ENCODE data around the gene SLC27A2. TPM values are rescaled to one million over a fixed set of nuclear protein-coding genes. Genes with fewer than 3 reads are reported as not detected.

Gene SLC27A2
- total and polyA plus RNA-seq, 2 donors (not counting 1 experiment from before 2014, with no cell fraction given) = 0.39 to 0.49 TPM

GRCh38 chr15:50149090-50149489 lies 32.9 kb upstream of the SLC27A2 start:
- Mint-ChIP-seq H3K4me1 (peaks cover 3% of the 10 kb centered on the region), H3K4me3 (no peak overlapping the region), H3K9me3 (ENCODE audit: insufficient read depth) (no peaks in the 10 kb centered on the region), H3K27ac (no peak overlapping the region), H3K27me3 (no peaks in the 10 kb centered on the region)
- Histone ChIP-seq H3K79me2 (ENCODE audit: control insufficient read depth, insufficient read depth, low read length) (no peaks in the 10 kb centered on the region), H3K36me3 (replicated peaks in 1 of 2; ENCODE audit: control extremely low read depth in 1 of 2, control insufficient read depth in 1 of 2, extremely low read depth in 1 of 2, insufficient read depth in 2 of 2, low read length in 1 of 2) (no peaks in the 10 kb centered on the region), H3K4me3 (ENCODE audit: control extremely low read depth in 1 of 5, extremely low read depth in 1 of 5, insufficient read depth in 1 of 5, low read depth in 2 of 5, low read length in 4 of 5) (no peak overlapping the region), H3K27me3 (replicated peaks in 1 of 4; ENCODE audit: control extremely low read depth in 1 of 4, control insufficient read depth in 3 of 4, insufficient read depth in 4 of 4, low read length in 3 of 4) (no peaks in the 10 kb centered on the region), H2AFZ (ENCODE audit: insufficient read depth, low read depth, low read length, poor library complexity, severe bottlenecking) (no peak overlapping the region), H3K4me1 (ENCODE audit: control insufficient read depth in 2 of 2, insufficient read depth in 2 of 2, low read length in 2 of 2) (no peaks in the 10 kb centered on the region), H4K20me1 (ENCODE audit: control insufficient read depth, insufficient read depth, low read length, poor library complexity, severe bottlenecking) (no peaks in the 10 kb centered on the region), H3K4me2 (replicated peaks; ENCODE audit: low read depth, low read length, poor library complexity, severe bottlenecking) (no peak overlapping the region), H3K27ac (ENCODE audit: low read length in 2 of 2) (no peak overlapping the region), H3K9ac (ENCODE audit: low read length) (no peak overlapping the region), H3K9me3 (ENCODE audit: control extremely low read depth in 1 of 3, control insufficient read depth in 2 of 3, insufficient read depth in 1 of 3, low read length in 2 of 3) (peaks cover 0 to 4% (median 0%) of the 10 kb centered on the region in 3 donors)
- intact Hi-C loops (cut with micrococcal nuclease) = loop anchor here (10.0 kb wide), 2 partner anchors 1004 to 1794 kb away; no protein-coding TSS in a partner anchor
- DNase-seq (no peak), ATAC-seq (ENCODE audit: low read depth) (no peak)
- no CpG with 5 or more reads among the region's 1 CpG for WGBS (ENCODE audit: insufficient coverage)
- CTCF ChIA-PET = no interaction called here
- POLR2A ChIA-PET = no interaction called here
- TF ChIP-seq EZH2 (IDR thresholded peaks at IDR 0.05; ENCODE audit: borderline replicate concordance, insufficient read depth, low read depth, low read length, poor library complexity, severe bottlenecking) (no peak), CTCF (IDR thresholded peaks at IDR 0.05) (no peak)

GRCh38 chr15:50150349-50150748 lies 31.6 kb upstream of the SLC27A2 start:
- intact Hi-C loops (cut with micrococcal nuclease) = no loop called here
- Histone ChIP-seq H3K4me1 (ENCODE audit: control insufficient read depth in 2 of 2, insufficient read depth in 2 of 2, low read length in 2 of 2) (no peaks in the 10 kb centered on the region), H3K27ac (ENCODE audit: low read length in 2 of 2) (no peak overlapping the region), H2AFZ (ENCODE audit: insufficient read depth, low read depth, low read length, poor library complexity, severe bottlenecking) (no peak overlapping the region), H3K9me3 (ENCODE audit: control extremely low read depth in 1 of 3, control insufficient read depth in 2 of 3, insufficient read depth in 1 of 3, low read length in 2 of 3) (peaks cover 0 to 7% (median under 1%) of the 10 kb centered on the region in 3 donors), H3K79me2 (ENCODE audit: control insufficient read depth, insufficient read depth, low read length) (no peaks in the 10 kb centered on the region), H3K4me3 (ENCODE audit: control extremely low read depth in 1 of 5, extremely low read depth in 1 of 5, insufficient read depth in 1 of 5, low read depth in 2 of 5, low read length in 4 of 5) (no peak overlapping the region), H3K27me3 (replicated peaks in 1 of 4; ENCODE audit: control extremely low read depth in 1 of 4, control insufficient read depth in 3 of 4, insufficient read depth in 4 of 4, low read length in 3 of 4) (no peaks in the 10 kb centered on the region), H4K20me1 (ENCODE audit: control insufficient read depth, insufficient read depth, low read length, poor library complexity, severe bottlenecking) (no peaks in the 10 kb centered on the region), H3K36me3 (replicated peaks in 1 of 2; ENCODE audit: control extremely low read depth in 1 of 2, control insufficient read depth in 1 of 2, extremely low read depth in 1 of 2, insufficient read depth in 2 of 2, low read length in 1 of 2) (no peaks in the 10 kb centered on the region), H3K4me2 (replicated peaks; ENCODE audit: low read depth, low read length, poor library complexity, severe bottlenecking) (no peak overlapping the region), H3K9ac (ENCODE audit: low read length) (no peak overlapping the region)
- Mint-ChIP-seq H3K4me1 (no peaks in the 10 kb centered on the region), H3K4me3 (no peak overlapping the region), H3K9me3 (ENCODE audit: insufficient read depth) (no peaks in the 10 kb centered on the region), H3K27me3 (no peaks in the 10 kb centered on the region), H3K27ac (no peak overlapping the region)
- DNase-seq (no peak), ATAC-seq (ENCODE audit: low read depth) (no peak)
- TF ChIP-seq CTCF (IDR thresholded peaks at IDR 0.05) (no peak), EZH2 (IDR thresholded peaks at IDR 0.05; ENCODE audit: borderline replicate concordance, insufficient read depth, low read depth, low read length, poor library complexity, severe bottlenecking) (no peak)
- ChIA-PET CTCF (interaction anchor here (0.8 kb wide), 1 partner anchor 1287 kb away, joined by 3 read pairs; no protein-coding TSS in a partner anchor), POLR2A (no interaction called here)
- no CpG with 5 or more reads among the region's 3 CpGs for WGBS (ENCODE audit: insufficient coverage)

All from B cell (primary cell).